Measurements from ENCODE around the gene GGCT. TPM values are rescaled to one million over a fixed set of nuclear protein-coding genes. Genes with fewer than 3 reads are reported as not detected.

The GGCT gene
- total RNA-seq, 1 experiment from 2014 or later, result 43.6 TPM

DNA sequence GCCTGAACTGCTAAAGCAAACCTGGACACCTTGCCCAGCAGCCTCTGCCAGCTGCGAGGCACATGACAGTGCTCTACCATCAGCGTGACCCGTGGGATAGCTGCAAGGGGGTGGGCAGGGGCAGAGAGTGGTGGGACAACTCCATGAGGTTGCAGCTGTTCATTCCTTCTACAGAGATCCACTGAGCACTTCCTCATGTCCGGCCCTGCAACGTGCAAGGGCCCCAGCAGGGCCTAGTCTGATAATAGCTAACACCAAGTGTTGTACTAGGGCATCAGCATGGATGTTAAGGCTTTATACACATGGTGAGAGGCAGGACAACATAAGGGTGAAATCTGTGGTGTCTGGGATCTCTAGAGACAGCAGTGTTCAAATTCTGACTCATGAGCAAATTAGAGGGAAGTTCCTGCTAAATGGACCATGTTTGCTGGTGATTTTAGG, 40.4 kb downstream of the GGCT start:
- peak; percentile 80 for DNase-seq (ENCODE audit: low read depth)

GRCh38 chr7:30463405-30464145, 41.1 kb downstream of the GGCT start:
- DNase-seq (ENCODE audit: low read depth), result no peak

DNA sequence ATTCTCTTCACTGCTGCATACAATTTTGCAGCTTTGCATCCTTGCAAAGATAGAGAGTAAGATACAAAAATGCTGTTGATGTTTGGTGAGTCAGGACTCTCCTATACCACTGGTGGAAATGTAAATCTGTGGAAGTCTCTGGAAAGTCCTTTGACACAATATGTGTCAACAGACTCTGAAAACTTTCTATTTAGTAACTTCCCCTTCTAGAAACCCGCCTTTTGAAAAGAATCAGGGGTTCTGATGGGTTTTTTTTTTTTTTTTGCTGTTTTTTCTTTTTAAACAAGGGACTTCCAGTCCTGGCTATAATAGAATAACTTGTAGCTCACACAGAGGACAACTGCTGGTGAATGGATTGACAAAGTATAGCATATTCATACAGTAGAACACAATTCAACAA, 42.5 kb downstream of the GGCT start:
- no peak for DNase-seq (ENCODE audit: low read depth)

DNA sequence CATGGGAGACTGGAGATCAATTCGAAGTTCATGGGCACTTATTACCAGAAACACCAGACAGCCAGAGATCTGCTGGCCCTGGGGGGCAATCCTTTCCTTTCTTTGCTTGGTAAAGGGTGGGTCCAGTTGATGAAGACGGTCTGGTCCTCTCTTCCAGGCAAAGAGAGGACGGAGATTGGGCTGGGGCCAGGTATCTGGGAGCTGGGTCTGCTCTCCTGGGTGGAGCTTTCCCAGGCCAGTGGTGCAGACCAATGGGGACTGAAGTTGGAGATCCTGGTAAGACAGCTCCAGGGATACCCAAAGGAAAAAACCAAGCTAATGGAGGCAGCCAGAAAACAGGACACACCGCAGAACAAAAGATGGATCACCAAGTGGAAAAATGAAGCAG, 44.4 kb downstream of the GGCT start:
- DNase-seq (ENCODE audit: low read depth), result no peak

DNA sequence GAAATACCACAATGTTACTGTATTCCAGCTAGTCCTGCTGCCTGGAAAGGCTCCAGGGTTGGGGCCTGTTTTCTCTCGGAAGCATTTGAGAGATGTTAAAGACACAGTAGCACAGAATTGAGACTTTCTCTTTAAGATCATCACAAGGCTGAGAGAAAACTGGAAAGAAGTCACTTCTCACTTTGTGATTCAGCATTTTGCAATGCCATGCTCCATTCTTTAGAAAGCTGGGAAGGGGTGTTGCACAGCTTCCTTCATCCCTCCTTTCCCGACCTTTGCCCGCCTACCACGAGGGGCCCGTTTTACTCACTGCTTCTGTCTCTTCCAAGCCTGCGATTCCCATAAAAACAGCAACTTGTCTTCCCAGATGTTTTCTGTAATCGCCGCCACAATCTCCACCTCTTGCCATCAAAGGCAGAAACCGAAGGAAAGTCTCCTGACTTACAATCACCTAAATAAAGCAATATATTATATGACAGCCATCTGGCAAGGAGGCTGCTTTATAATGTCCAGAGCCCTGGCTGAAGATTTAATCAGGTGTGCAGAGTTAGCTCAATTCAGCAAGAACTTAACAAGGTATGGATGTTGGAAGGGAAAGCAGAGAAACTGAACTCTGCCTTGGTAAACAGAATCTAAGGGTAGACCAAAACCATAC, 44.9 kb downstream of the GGCT start:
- DNase-seq (ENCODE audit: low read depth), result peak; percentile 90

DNA sequence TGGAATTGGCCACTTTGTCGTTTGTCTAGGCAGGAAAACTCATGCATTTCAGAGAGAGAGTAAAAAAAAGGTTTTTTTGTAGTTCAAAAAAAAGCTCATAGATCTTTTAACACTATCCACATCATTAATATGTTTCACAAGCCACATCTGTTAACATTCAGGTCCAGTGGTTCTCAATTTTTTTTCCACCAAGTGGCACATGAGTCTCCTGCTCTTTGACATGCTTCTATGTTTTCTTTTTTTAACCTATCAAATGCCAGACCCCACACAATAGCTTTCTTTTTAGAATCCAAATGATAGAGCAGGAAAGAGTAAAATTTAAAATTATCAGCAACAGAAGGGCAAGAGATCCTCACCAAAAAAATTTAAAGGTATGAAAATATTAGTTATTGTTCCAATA, 46.3 kb downstream of the GGCT start:
- no peak for DNase-seq (ENCODE audit: low read depth)

DNA sequence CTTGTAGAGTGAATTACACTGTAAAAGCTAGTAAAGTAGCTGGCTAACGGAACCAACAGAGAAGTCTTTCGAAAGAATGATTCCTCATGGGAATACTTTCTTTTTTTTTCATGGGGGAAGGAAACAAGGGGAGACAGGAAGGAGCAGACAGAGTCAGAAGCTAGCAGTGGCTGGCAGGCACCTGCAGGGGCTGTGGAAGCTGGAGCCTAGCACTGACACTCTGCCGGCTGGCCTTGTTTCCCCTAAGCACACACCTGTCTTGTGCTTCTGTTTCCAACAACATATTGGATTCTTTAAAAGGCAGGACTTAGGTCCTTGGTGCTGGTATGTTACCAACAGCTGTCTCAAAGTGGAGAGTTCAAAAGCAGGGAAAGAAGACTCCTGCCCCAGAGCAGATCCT, 50.7 kb downstream of the GGCT start:
- peak; percentile 31 for DNase-seq (ENCODE audit: low read depth)

DNA sequence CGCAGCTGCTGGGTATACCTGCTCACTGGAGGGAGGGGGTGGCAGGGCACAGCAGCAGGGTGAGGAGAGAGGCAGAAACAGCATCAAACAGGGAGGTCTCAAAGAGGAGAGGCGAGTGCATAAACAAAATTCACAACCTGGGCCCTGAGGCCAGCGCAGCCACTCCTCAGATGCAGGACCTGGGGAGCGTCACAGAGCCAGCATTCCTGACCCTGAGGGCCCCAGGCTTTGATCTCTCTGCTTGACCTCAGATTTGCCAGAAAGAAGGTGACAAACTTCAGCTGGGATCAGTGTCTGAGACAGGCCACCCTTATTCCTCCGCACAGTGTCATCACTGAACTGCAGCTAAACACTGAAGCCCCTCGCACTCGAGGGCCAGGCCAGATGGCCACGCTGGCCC, 51.6 kb downstream of the GGCT start:
- DNase-seq (ENCODE audit: low read depth), result no peak

DNA sequence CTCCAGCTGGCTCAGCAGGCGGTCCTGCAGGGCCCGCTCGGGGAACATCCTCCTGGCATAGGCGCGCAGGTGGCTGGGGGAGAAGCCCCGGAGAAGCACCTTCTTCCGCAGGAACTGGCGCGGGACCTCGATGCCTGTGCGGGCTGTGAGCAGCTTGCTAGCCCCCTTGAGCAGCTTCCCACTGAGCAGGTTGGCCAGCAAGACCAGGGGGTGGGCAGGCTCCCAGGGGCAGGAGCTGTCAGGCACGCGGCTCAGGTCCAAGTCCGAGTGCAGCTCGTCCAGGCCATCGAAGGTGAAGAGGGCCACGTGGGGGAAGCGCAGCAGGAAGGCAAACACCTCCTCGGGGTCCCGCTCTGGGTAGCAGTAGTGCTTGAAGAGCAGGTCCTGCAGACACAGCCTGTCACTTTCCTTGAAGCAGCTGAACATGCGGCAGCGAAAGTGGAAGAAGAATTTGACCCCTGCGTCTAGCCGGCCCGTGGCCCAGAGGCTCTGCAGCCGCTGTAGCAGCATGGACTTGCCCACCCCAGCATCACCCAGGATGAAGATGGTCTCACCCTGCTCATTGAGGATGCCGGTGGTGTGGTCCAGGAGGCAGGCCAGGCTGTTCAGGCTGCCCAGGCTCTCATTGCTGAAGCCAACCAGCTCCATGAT, 52.2 kb downstream of the GGCT start:
- DNase-seq (ENCODE audit: low read depth), result no peak

DNA sequence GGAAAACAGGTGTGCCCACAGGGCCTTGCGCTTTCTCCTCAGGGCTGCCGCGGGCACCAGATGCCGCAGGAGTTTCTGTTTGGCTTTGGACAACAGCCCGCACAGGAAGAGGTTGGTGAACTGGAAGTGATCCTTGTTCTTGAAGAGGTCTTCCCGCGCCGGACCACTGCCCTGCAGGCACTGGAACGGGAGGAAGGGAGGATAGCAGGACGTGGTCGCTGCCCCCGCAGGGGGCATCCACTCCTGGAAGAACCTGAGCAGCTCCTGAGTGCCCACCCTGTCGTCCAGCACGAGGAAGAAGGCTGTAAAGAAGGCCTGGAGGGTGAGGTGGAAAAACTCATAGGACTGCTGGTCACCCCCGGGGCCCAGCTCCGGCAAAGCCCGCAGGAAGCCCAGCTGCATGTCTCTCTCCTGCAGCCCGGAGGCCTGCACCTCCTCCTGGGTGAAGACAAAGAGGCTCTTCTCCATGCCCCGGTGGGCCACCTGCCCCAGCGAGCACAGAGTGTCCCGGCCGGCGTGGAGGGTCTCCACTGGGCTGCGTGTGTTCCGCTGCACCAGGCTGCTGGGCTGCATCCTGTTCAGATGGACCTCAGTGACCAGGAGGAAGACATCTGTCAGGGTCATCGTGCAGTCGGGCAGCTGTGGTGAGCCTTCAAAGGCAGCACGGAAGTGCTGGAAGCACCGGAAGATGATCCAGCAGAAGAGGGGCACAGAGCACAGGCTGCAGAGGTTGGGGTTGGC, 52.9 kb downstream of the GGCT start:
- no peak for DNase-seq (ENCODE audit: low read depth)

DNA sequence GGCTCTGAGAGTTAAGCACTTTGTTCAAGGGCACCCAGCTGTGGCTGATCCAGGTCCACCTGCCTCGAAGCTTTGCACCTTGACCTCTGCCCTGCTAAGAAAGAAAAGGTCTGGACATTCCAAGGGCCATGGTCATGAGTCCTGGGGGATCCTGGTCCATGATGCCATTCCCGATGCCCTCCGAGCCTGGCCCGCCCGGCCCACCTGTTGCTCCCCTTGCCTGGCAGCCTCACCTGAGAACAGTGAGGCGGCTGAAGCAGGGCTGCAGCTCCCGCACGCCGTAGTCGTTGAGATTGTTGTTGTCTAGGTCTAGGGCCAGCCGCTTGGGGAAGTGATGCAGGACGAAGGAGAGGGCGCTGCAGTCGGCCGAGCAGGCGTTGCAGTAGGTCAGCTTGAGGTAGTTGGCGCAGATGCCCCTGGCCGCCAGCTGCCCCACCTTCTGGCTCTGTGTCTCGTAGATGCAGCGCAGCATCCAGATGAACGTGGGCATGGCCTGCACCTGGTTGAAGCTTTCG, 53.6 kb downstream of the GGCT start:
- DNase-seq (ENCODE audit: low read depth), result no peak

- no peak for DNase-seq (ENCODE audit: low read depth)
Observed at GRCh38 chr7:30450240-30450982, 54.2 kb downstream of the GGCT start.

DNA sequence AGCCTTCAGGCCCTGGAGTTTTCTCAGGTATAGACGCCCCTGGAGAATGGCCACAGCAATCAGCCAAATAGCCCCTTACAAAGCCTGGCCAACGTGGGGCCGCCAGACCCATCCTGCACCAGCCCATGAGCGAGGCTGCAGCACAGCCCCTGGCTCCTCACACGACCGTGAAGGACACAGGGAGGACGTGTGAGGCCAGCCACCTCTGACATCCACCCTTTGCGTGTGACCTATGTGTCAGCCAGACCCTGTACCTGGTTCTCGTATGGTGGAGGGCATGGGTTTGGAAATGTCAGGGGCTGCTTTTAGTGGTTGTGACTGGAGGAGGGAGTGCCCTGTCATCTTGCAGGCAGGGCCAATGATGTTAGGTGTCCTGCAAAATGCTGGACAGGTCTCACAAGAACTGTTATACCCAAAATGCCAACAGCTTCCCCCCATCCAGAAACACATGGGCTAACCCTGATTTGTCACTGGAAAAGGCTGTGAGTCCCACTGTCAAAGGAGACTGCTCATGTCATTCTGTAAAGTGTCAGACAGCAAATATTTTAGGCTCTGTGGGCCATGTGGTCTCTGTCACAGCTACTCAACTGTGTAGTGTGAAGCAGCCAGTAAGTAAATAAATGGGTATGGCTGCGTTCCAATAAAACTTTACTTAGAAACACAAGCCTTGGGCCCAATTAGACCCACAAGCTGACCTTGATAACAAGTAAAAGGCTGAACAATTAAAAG, 56.0 kb downstream of the GGCT start:
- no peak for DNase-seq (ENCODE audit: low read depth)

- DNase-seq (ENCODE audit: low read depth), result no peak
Observed at GRCh38 chr7:30447466-30447865, 57.2 kb downstream of the GGCT start.

Other genes starting within 250 kb of the GGCT start
- gene ZNRF2, start 220.2 kb downstream of the GGCT start, total RNA-seq (2014; rRNA removed), result 12.2 and 12.7 TPM in 2 replicates
- 14.3 and 17.5 TPM in 2 replicates for gene NOD1, start 26.0 kb downstream of the GGCT start, total RNA-seq (2014; rRNA removed)
- gene GARS1, start 90.0 kb upstream of the GGCT start, total RNA-seq (2014; rRNA removed), result 106 and 137 TPM in 2 replicates
- gene CRHR2, start 177.6 kb upstream of the GGCT start, total RNA-seq (2014; rRNA removed), result not detected in 2 replicates
- 1.4 and 1.7 TPM in 2 replicates for gene INMT, start 247.3 kb upstream of the GGCT start, total RNA-seq (2014; rRNA removed)